ENCODE measurements around the gene HSCB.
A peak's percentile ranks its signal among the peaks of the same experiment; 100 is the strongest.

DNA sequence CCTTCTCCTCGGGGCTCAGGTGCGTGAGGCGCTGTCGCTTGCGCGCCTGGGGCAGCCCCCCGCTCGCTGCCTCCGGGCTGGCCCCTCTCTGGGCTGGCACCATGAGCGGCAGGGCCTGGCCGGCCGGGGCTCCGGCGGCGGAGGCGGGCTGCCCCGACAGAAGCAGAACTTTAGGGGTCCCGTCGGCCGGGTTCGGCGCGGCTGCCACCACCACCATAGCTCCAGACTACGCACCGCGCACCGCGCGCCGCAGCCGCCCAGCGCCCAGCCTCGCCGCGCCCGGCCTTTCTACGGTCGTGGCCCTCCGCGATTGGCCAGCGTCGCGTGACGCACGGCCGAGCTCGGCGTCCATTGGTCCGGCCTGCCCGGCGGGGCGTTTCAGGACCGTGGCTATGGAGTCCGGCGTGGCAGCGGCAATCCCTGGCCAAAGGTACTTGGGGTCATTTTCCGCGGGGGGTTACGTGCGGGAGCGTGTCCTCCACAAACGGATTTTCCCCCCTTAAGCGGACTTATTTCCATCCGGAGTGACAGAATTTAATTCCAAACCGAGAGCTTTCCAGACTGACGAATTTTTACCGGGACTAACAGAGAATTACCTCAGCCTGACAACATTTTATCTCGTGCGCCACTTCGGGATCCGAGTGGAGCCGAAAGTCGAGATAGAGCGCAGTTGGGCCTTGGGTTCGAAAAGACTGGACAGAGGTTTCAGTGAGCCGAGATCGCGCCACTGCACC is 58.6 kb downstream of the HSCB start, which contains the start of gene XBP1:
- peak; percentile 81 for TF ChIP-seq POLR2AphosphoS5 (IDR thresholded peaks at IDR 0.05; ENCODE audit: low read depth, low read length)
- no peak for TF ChIP-seq PAX5 (IDR thresholded peaks at IDR 0.05; ENCODE audit: insufficient read depth, low read length, severe bottlenecking)
